Measurements from ENCODE around the gene CMSS1.
A peak's percentile ranks its signal among the peaks of the same experiment; 100 is the strongest.

The CMSS1 gene

GRCh38 chr3:100067589-100067988 is 249.9 kb downstream of the CMSS1 start:
- TF ChIP-seq, protein P1, sequence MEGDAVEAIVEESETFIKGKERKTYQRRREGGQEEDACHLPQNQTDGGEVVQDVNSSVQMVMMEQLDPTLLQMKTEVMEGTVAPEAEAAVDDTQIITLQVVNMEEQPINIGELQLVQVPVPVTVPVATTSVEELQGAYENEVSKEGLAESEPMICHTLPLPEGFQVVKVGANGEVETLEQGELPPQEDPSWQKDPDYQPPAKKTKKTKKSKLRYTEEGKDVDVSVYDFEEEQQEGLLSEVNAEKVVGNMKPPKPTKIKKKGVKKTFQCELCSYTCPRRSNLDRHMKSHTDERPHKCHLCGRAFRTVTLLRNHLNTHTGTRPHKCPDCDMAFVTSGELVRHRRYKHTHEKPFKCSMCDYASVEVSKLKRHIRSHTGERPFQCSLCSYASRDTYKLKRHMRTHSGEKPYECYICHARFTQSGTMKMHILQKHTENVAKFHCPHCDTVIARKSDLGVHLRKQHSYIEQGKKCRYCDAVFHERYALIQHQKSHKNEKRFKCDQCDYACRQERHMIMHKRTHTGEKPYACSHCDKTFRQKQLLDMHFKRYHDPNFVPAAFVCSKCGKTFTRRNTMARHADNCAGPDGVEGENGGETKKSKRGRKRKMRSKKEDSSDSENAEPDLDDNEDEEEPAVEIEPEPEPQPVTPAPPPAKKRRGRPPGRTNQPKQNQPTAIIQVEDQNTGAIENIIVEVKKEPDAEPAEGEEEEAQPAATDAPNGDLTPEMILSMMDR (conservative IDR thresholded peaks at IDR 0.05; ENCODE audit: low read depth, low read length), result no peak
- no peak overlapping the region for H3K4me3 ChIP-seq (ENCODE audit: low read length)
- DNase-seq (ENCODE audit: low read depth), result no peak

DNA sequence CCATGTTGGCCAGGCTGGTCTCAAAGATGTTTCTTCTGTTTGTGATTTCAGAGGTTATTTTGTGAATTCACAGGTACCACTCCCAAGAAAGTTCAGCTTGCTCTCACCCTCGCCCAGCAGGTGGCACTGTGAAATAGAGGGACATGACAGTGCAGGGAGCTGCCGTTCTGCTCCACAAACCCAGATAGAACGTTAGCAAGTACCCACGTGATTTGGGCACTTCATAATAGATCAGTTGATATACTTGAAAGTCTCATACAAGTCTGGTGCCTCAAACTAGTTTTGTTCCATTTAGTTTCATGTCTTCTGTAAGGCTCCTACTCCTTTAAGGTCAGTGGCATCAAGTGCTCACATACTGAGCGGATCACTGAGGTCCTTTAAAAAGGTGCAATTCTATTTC is 251.2 kb downstream of the CMSS1 start:
- peak; percentile 45 for DNase-seq (ENCODE audit: low read depth)
- H3K4me3 ChIP-seq (ENCODE audit: low read length), result no peak overlapping the region
- TF ChIP-seq, protein P1 (conservative IDR thresholded peaks at IDR 0.05; ENCODE audit: low read depth, low read length), result peak; percentile 80

GRCh38 chr3:100069472-100069871 is 251.8 kb downstream of the CMSS1 start:
- DNase-seq (ENCODE audit: low read depth), result no peak

GRCh38 chr3:100072326-100073048 is 254.8 kb downstream of the CMSS1 start:
- no peak for DNase-seq (ENCODE audit: low read depth)
- no peak overlapping the region for H3K4me3 ChIP-seq (ENCODE audit: low read length)

More at GRCh38 chr3:100069472-100069871, 251.8 kb downstream of the CMSS1 start:
- TF ChIP-seq, protein P1 (conservative IDR thresholded peaks at IDR 0.05; ENCODE audit: low read depth, low read length), result no peak
- no peak overlapping the region for H3K4me3 ChIP-seq (ENCODE audit: low read length)

GRCh38 chr3:100073049-100073713 is 255.5 kb downstream of the CMSS1 start:
- TF ChIP-seq, protein P1 (conservative IDR thresholded peaks at IDR 0.05; ENCODE audit: low read depth, low read length), result no peak
- no peak overlapping the region for H3K4me3 ChIP-seq (ENCODE audit: low read length)
- no peak for DNase-seq (ENCODE audit: low read depth)

More at GRCh38 chr3:100072326-100073048, 254.8 kb downstream of the CMSS1 start:
- TF ChIP-seq, protein P1 (conservative IDR thresholded peaks at IDR 0.05; ENCODE audit: low read depth, low read length), result no peak

GRCh38 chr3:100073714-100074307 is 256.1 kb downstream of the CMSS1 start:
- TF ChIP-seq, protein P1 (conservative IDR thresholded peaks at IDR 0.05; ENCODE audit: low read depth, low read length), result no peak
- no peak for DNase-seq (ENCODE audit: low read depth)
- no peak overlapping the region for H3K4me3 ChIP-seq (ENCODE audit: low read length)
